Fibroblast of pulmonary artery (primary cell): Measurements from ENCODE around the gene SORCS2.
"Not testable (repeated sequence)": the region's sequence is repeated elsewhere in the genome, so short reads cannot be mapped to it uniquely, and the experiment has no call there.

Experiments
- DNase-seq: peaks from one replicate; pipeline ENCODE4 v3.0.0-alpha.2; 2010; ENCODE audit warnings: low read depth
- H3K4me3 ChIP-seq: replicated peaks from 2 replicates; pipeline ENCODE4 v1.5.1; 2011; ENCODE audit warnings: low read depth, mild to moderate bottlenecking, control low read depth, low read length, moderate library complexity
- CTCF ChIP-seq: IDR thresholded peaks from 2 replicates; pipeline ENCODE4 v1.5.1; 2011; ENCODE audit warnings: mild to moderate bottlenecking, control low read depth, low read length, inconsistent platforms; ENCODE audit errors: missing control alignments

The SORCS2 gene

GRCh38 chr4:7160439-7160838 lies 31.9 kb upstream of the SORCS2 start:
- no peak for TF ChIP-seq CTCF
- no peak for DNase-seq
- H3K4me3 ChIP-seq: no peak overlapping the region

GRCh38 chr4:7160951-7161440 lies 31.3 kb upstream of the SORCS2 start:
- no peak for DNase-seq
- H3K4me3 ChIP-seq: no peak overlapping the region
- TF ChIP-seq CTCF: no peak

GRCh38 chr4:7161721-7162214 lies 30.6 kb upstream of the SORCS2 start:
- no peak for TF ChIP-seq CTCF
- peak; percentile 59 for DNase-seq
- H3K4me3 ChIP-seq: no peak overlapping the region

GRCh38 chr4:7165056-7165873 lies 27.1 kb upstream of the SORCS2 start:
- H3K4me3 ChIP-seq, DNase-seq: not testable (repeated sequence)

GRCh38 chr4:7165874-7166201 lies 26.5 kb upstream of the SORCS2 start:
- no peak for DNase-seq
- no peak overlapping the region for H3K4me3 ChIP-seq
- TF ChIP-seq CTCF: no peak

- no peak overlapping the region for H3K4me3 ChIP-seq
- no peak for TF ChIP-seq CTCF
- DNase-seq: no peak
These were observed 26.1 kb upstream of the SORCS2 start for GRCh38 chr4:7166237-7166636.

GRCh38 chr4:7166981-7167700 lies 25.2 kb upstream of the SORCS2 start:
- no peak for TF ChIP-seq CTCF
- no peak for DNase-seq
- H3K4me3 ChIP-seq: no peak overlapping the region
